WTC11 (cell line): Measurements from ENCODE around the gene GATB. TPM values are rescaled to one million over a fixed set of nuclear protein-coding genes. Genes with fewer than 3 reads are reported as not detected.

Source experiments
- ATAC-seq: fragments of 200-7000 bp; cut with Tn5 transposase; 2 replicates; pipeline ENCODE4 v1.10.0; 2021; ENCODE audit warnings: mild to moderate bottlenecking, moderate library complexity
- CTCF ChIA-PET: fragments of 300-600 bp; sonication (Branson Sonifier 250); formaldehyde crosslinking; loops from one replicate; lab custom pipeline; 2021; ENCODE audit warnings: antibody characterized with exemption; lab: Charles Lee
- POLR2A ChIA-PET: fragments of 350-600 bp; sonication (Branson Sonifier 250); formaldehyde crosslinking; loops from one replicate; lab custom pipeline; 2021; ENCODE audit warnings: antibody characterized with exemption; lab: Charles Lee
- DNase-seq: peaks from one replicate; pipeline ENCODE4 v3.0.0; 2021; ENCODE audit warnings: low spot score
- H3K27ac Mint-ChIP-seq: 2 replicates; pipeline ENCODE4 v1.8.0; 2021; ENCODE audit warnings: mixed read lengths
- H3K27me3 Mint-ChIP-seq: 2 replicates; pipeline ENCODE4 v1.8.0; 2021; ENCODE audit warnings: low read depth, mild to moderate bottlenecking, moderate library complexity, mixed read lengths
- H3K36me3 Mint-ChIP-seq: 2 replicates; pipeline ENCODE4 v1.8.0; 2021; ENCODE audit warnings: mixed read lengths
- H3K4me1 Mint-ChIP-seq: 2 replicates; pipeline ENCODE4 v1.8.0; 2022; ENCODE audit warnings: mixed read lengths
- H3K4me3 Mint-ChIP-seq: 2 replicates; pipeline ENCODE4 v1.8.0; 2021; ENCODE audit warnings: mild to moderate bottlenecking, moderate library complexity, mixed read lengths
- H3K9me3 Mint-ChIP-seq: 2 replicates; pipeline ENCODE4 v1.8.0; 2021; ENCODE audit warnings: mixed read lengths
- ARID4B ChIP-seq: sonication (generic); formaldehyde crosslinking; IDR thresholded peaks from 2 replicates; pipeline ENCODE4 v1.8.0; 2023; ENCODE audit warnings: missing genetic modification reagents, mild to moderate bottlenecking, borderline replicate concordance
- E2F4 ChIP-seq: sonication (generic); formaldehyde crosslinking; IDR thresholded peaks from 2 replicates; pipeline ENCODE4 v1.8.1; 2022; ENCODE audit warnings: low read depth, mild to moderate bottlenecking, moderate library complexity, missing genetic modification reagents, borderline replicate concordance
- ERG ChIP-seq: fragments of 250-450 bp; sonication (Bioruptor Pico); IDR thresholded peaks from 2 replicates; pipeline ENCODE4 v1.8.0; 2021; ENCODE audit warnings: mild to moderate bottlenecking
- FOXP1 ChIP-seq: sonication (generic); formaldehyde crosslinking; IDR thresholded peaks from 2 replicates; pipeline ENCODE4 v1.8.0; 2022; ENCODE audit warnings: missing genetic modification reagents, mild to moderate bottlenecking, moderate library complexity, borderline replicate concordance
- GABPB1 ChIP-seq: sonication (generic); formaldehyde crosslinking; IDR thresholded peaks from 2 replicates; pipeline ENCODE4 v1.8.1; 2023; ENCODE audit warnings: mild to moderate bottlenecking, missing genetic modification reagents
- HMGA2 ChIP-seq: fragments of 250-450 bp; sonication (Bioruptor Pico); IDR thresholded peaks from 2 replicates; pipeline ENCODE4 v1.4.0; 2021; ENCODE audit warnings: mild to moderate bottlenecking, moderate library complexity
- KAT7 ChIP-seq: sonication (generic); formaldehyde crosslinking; IDR thresholded peaks from 2 replicates; pipeline ENCODE4 v1.8.1; 2023; ENCODE audit warnings: missing genetic modification reagents, mild to moderate bottlenecking, borderline replicate concordance
- MXD4 ChIP-seq: fragments of 250-450 bp; sonication (Bioruptor Pico); IDR thresholded peaks from 2 replicates; pipeline ENCODE4 v1.8.0; 2021; ENCODE audit warnings: mild to moderate bottlenecking, moderate library complexity, borderline replicate concordance
- NFYB ChIP-seq: sonication (generic); formaldehyde crosslinking; conservative IDR thresholded peaks from 2 replicates; pipeline ENCODE4 v1.8.0; 2022; ENCODE audit warnings: low read depth, missing genetic modification reagents
- NR2C2 ChIP-seq: sonication (generic); formaldehyde crosslinking; IDR thresholded peaks from 2 replicates; pipeline ENCODE4 v1.8.0; 2022; ENCODE audit warnings: mild to moderate bottlenecking, missing genetic modification reagents
- RELA ChIP-seq: sonication (generic); formaldehyde crosslinking; IDR thresholded peaks from 2 replicates; pipeline ENCODE4 v1.8.1; 2022; ENCODE audit warnings: missing genetic modification reagents, mild to moderate bottlenecking, borderline replicate concordance
- SMAD3 ChIP-seq: sonication (generic); formaldehyde crosslinking; IDR thresholded peaks from 2 replicates; pipeline ENCODE4 v1.8.0; 2022; ENCODE audit warnings: missing genetic modification reagents, mild to moderate bottlenecking, borderline replicate concordance
- SMAD4 ChIP-seq: sonication (generic); formaldehyde crosslinking; IDR thresholded peaks from 2 replicates; pipeline ENCODE4 v1.8.0; 2022; ENCODE audit warnings: mild to moderate bottlenecking, missing genetic modification reagents
- SOX15 ChIP-seq: fragments of 250-450 bp; sonication (Bioruptor Pico); IDR thresholded peaks from 2 replicates; pipeline ENCODE4 v1.9.0; 2021; ENCODE audit warnings: mild to moderate bottlenecking
- SP1 ChIP-seq: sonication (generic); formaldehyde crosslinking; conservative IDR thresholded peaks from 2 replicates; pipeline ENCODE4 v1.8.1; 2022; ENCODE audit warnings: missing genetic modification reagents
- TEAD1 ChIP-seq: sonication (generic); formaldehyde crosslinking; IDR thresholded peaks from 2 replicates; pipeline ENCODE4 v1.8.0; 2022; ENCODE audit warnings: mild to moderate bottlenecking, missing genetic modification reagents
- ZNF219 ChIP-seq: sonication (generic); formaldehyde crosslinking; IDR thresholded peaks from 2 replicates; pipeline ENCODE4 v1.8.0; 2023; ENCODE audit warnings: missing genetic modification reagents, mild to moderate bottlenecking, borderline replicate concordance
- ZNF281 ChIP-seq: sonication (generic); formaldehyde crosslinking; IDR thresholded peaks from 2 replicates; pipeline ENCODE4 v1.8.0; 2023; ENCODE audit warnings: mild to moderate bottlenecking, missing genetic modification reagents
- ZNF416 ChIP-seq: fragments of 250-450 bp; sonication (Bioruptor Pico); IDR thresholded peaks from 2 replicates; pipeline ENCODE4 v1.9.0; 2021; ENCODE audit warnings: mild to moderate bottlenecking, inconsistent platforms
- total RNA-seq: library from RNA; stranded (reverse); gene quantifications from 3 replicates; pipeline ENCODE4 v1.2.3, GENCODE V29; 2021
- TF ChIP-seq, protein P1 (sequence below): sonication (generic); formaldehyde crosslinking; IDR thresholded peaks from 2 replicates; pipeline ENCODE4 v1.8.1; 2022; ENCODE audit warnings: missing genetic modification reagents, borderline replicate concordance
- TF ChIP-seq, protein P2 (sequence below): sonication (generic); formaldehyde crosslinking; IDR thresholded peaks from 2 replicates; pipeline ENCODE4 v1.8.0; 2022; ENCODE audit warnings: mild to moderate bottlenecking, missing genetic modification reagents
- TF ChIP-seq, protein P3 (sequence below): sonication (generic); formaldehyde crosslinking; IDR thresholded peaks from 2 replicates; pipeline ENCODE4 v1.8.1; 2023; ENCODE audit warnings: mild to moderate bottlenecking, missing genetic modification reagents, moderate library complexity

The GATB gene
- total RNA-seq, 1 experiment from 2014 or later, result 22.7 TPM

- no peak overlapping the region for H3K27ac Mint-ChIP-seq
- ATAC-seq, result no peak
- ChIA-PET CTCF (no interaction called here), POLR2A (interaction anchor here (1.1 kb wide), 1 partner anchor 11 kb away, joined by 5 read pairs; no protein-coding TSS in a partner anchor)
- H3K9me3 Mint-ChIP-seq, result no peaks in the 10 kb centered on the region
- no peak for DNase-seq
- TF ChIP-seq SMAD4 (CRISPR knock-in tag) (no peak), GABPB1 (CRISPR knock-in tag) (no peak), ZNF281 (no peak), MXD4 (CRISPR knock-in tag) (no peak), HMGA2 (no peak), E2F4 (CRISPR knock-in tag) (no peak), SMAD3 (CRISPR knock-in tag) (no peak), ERG (CRISPR knock-in tag) (no peak), RELA (no peak)
- TF ChIP-seq, protein P1, sequence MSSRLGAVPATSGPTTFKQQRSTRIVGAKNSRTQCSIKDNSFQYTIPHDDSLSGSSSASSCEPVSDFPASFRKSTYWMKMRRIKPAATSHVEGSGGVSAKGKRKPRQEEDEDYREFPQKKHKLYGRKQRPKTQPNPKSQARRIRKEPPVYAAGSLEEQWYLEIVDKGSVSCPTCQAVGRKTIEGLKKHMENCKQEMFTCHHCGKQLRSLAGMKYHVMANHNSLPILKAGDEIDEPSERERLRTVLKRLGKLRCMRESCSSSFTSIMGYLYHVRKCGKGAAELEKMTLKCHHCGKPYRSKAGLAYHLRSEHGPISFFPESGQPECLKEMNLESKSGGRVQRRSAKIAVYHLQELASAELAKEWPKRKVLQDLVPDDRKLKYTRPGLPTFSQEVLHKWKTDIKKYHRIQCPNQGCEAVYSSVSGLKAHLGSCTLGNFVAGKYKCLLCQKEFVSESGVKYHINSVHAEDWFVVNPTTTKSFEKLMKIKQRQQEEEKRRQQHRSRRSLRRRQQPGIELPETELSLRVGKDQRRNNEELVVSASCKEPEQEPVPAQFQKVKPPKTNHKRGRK, result no peak
- 0 out of 2 replicates have a peak, but pooled peaks cover 3% of the 10 kb centered on the region for H3K36me3 Mint-ChIP-seq
- H3K4me1 Mint-ChIP-seq, result peaks cover 9% of the 10 kb centered on the region; the same call in 1 of the 2 replicates
- H3K27me3 Mint-ChIP-seq, result no peaks in the 10 kb centered on the region
- H3K4me3 Mint-ChIP-seq, result no peak overlapping the region
These were observed 44.5 kb downstream of the GATB start for GRCh38 chr4:151716324-151716723.

DNA sequence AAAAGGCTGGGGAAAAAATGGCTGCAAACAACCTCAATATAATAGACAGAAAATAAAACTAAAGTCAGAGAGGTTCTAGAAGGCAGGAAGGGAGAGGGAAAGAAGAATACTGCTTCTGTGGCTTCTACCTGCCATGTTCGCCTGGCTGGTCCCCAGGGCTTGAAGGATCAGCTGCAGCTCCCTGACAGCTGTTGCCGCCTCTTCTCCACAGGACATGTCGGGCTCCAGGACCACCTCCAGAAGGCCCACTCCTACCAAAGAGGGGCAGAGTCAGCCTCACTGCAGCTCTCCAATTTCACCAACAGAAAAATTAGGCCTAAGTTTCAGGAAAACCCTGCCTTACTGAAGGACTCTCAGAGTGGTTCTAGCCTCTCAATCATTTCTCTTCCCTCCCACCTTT is 44.9 kb downstream of the GATB start:
- Mint-ChIP-seq H3K36me3 (0 out of 2 replicates have a peak, but pooled peaks cover 3% of the 10 kb centered on the region), H3K9me3 (no peaks in the 10 kb centered on the region), H3K27me3 (no peaks in the 10 kb centered on the region), H3K4me1 (peaks cover 9% of the 10 kb centered on the region; the same call in 1 of the 2 replicates), H3K4me3 (no peak overlapping the region), H3K27ac (no peak overlapping the region)
- ATAC-seq (no peak), DNase-seq (no peak)
- CTCF ChIA-PET, result no interaction called here
- POLR2A ChIA-PET, result interaction anchor here (1.1 kb wide), 1 partner anchor 11 kb away, joined by 5 read pairs; no protein-coding TSS in a partner anchor
- TF ChIP-seq ARID4B (no peak), ZNF416 (CRISPR knock-in tag) (no peak), SOX15 (no peak), NR2C2 (CRISPR knock-in tag) (no peak), FOXP1 (CRISPR knock-in tag) (no peak), NFYB (CRISPR knock-in tag) (no peak), ZNF219 (CRISPR knock-in tag) (no peak), KAT7 (CRISPR knock-in tag) (no peak), SP1 (no peak), TEAD1 (CRISPR knock-in tag) (no peak)
- TF ChIP-seq, protein P2, sequence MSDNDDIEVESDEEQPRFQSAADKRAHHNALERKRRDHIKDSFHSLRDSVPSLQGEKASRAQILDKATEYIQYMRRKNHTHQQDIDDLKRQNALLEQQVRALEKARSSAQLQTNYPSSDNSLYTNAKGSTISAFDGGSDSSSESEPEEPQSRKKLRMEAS (CRISPR knock-in tag), result no peak
- TF ChIP-seq, protein P3, sequence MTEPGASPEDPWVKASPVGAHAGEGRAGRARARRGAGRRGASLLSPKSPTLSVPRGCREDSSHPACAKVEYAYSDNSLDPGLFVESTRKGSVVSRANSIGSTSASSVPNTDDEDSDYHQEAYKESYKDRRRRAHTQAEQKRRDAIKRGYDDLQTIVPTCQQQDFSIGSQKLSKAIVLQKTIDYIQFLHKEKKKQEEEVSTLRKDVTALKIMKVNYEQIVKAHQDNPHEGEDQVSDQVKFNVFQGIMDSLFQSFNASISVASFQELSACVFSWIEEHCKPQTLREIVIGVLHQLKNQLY (CRISPR knock-in tag), result no peak
